ENCODE measurements around the gene SYNPR. TPM values are rescaled to one million over a fixed set of nuclear protein-coding genes. Genes with fewer than 3 reads are reported as not detected.

Gene SYNPR
- total RNA-seq, 4 donors from 2014 or later: not detected

- Histone ChIP-seq H3K9me3 (no peaks in the 10 kb centered on the region), H3K27me3 (peaks cover 3% of the 10 kb centered on the region), H3K4me3 (no peak overlapping the region), H3K4me1 (no peaks in the 10 kb centered on the region), H3K27ac (no peak overlapping the region), H3K36me3 (no peaks in the 10 kb centered on the region)
- DNase-seq (ENCODE audit: low spot score in 2 of 2): no peak
- 89% methylated on average over 2 of the region's 2 CpGs for WGBS
- TF ChIP-seq EP300 (IDR thresholded peaks at IDR 0.05) (no peak), POLR2AphosphoS5 (IDR thresholded peaks at IDR 0.05) (no peak), CTCF (IDR thresholded peaks at IDR 0.05) (no peak), POLR2A (IDR thresholded peaks at IDR 0.05) (no peak)
Observed at GRCh38 chr3:63325386-63325785, 47.3 kb downstream of the SYNPR start.

- H3K9me3 ChIP-seq: no peaks in the 10 kb centered on the region
- no peak for DNase-seq (ENCODE audit: low spot score in 2 of 2)
- H3K4me3 ChIP-seq: no peak overlapping the region
- TF ChIP-seq POLR2AphosphoS5 (IDR thresholded peaks at IDR 0.05): no peak
- no peak for TF ChIP-seq CTCF (IDR thresholded peaks at IDR 0.05)
- no peak for TF ChIP-seq EP300 (IDR thresholded peaks at IDR 0.05)
- no peak for TF ChIP-seq POLR2A (IDR thresholded peaks at IDR 0.05)
- H3K27me3 ChIP-seq: peaks cover 3% of the 10 kb centered on the region
- no peaks in the 10 kb centered on the region for H3K4me1 ChIP-seq
- H3K36me3 ChIP-seq: no peaks in the 10 kb centered on the region
- H3K27ac ChIP-seq: no peak overlapping the region
Observed at GRCh38 chr3:63328365-63328764, 50.3 kb downstream of the SYNPR start.

- Histone ChIP-seq H3K4me1 (no peaks in the 10 kb centered on the region), H3K27ac (no peak overlapping the region), H3K9me3 (no peaks in the 10 kb centered on the region), H3K36me3 (no peaks in the 10 kb centered on the region), H3K27me3 (peaks cover 3% of the 10 kb centered on the region), H3K4me3 (no peak overlapping the region)
- TF ChIP-seq CTCF (IDR thresholded peaks at IDR 0.05) (no peak), POLR2A (IDR thresholded peaks at IDR 0.05) (no peak), POLR2AphosphoS5 (IDR thresholded peaks at IDR 0.05) (no peak), EP300 (IDR thresholded peaks at IDR 0.05) (no peak)
- WGBS: 83% methylated on average over 3 of the region's 3 CpGs
- DNase-seq (ENCODE audit: low spot score in 2 of 2): no peak
Observed at GRCh38 chr3:63331520-63331919, 53.4 kb downstream of the SYNPR start.

- TF ChIP-seq EP300 (IDR thresholded peaks at IDR 0.05) (no peak), CTCF (IDR thresholded peaks at IDR 0.05) (peak in 1 of 2 donors; percentile 5), POLR2A (IDR thresholded peaks at IDR 0.05) (no peak)
- H3K4me3 ChIP-seq: no peak overlapping the region
- H3K4me1 ChIP-seq: no peaks in the 10 kb centered on the region
- no peak for DNase-seq (ENCODE audit: low spot score in 2 of 2)
- no peak overlapping the region for H3K27ac ChIP-seq
- H3K36me3 ChIP-seq: no peaks in the 10 kb centered on the region
- no peaks in the 10 kb centered on the region for H3K9me3 ChIP-seq
- H3K27me3 ChIP-seq: peaks cover 3% of the 10 kb centered on the region
- WGBS: 75% methylated on average over 1 of the region's 1 CpG
Observed at GRCh38 chr3:63333815-63334214, 55.7 kb downstream of the SYNPR start.

- Histone ChIP-seq H3K4me1 (peaks cover under 1% of the 10 kb centered on the region), H3K27me3 (no peaks in the 10 kb centered on the region), H3K27ac (no peak overlapping the region), H3K36me3 (no peaks in the 10 kb centered on the region), H3K9me3 (no peaks in the 10 kb centered on the region), H3K4me3 (no peak overlapping the region)
- 57% methylated on average over 2 of the region's 2 CpGs for WGBS
- no peak for TF ChIP-seq EP300 (IDR thresholded peaks at IDR 0.05)
- no peak for TF ChIP-seq CTCF (IDR thresholded peaks at IDR 0.05)
- TF ChIP-seq POLR2A (IDR thresholded peaks at IDR 0.05): no peak
- TF ChIP-seq POLR2AphosphoS5 (IDR thresholded peaks at IDR 0.05): no peak
- DNase-seq (ENCODE audit: low spot score in 2 of 2): no peak
Observed at GRCh38 chr3:63338351-63338750, 60.2 kb downstream of the SYNPR start.

Measured in suprapubic skin (tissue), 4 donors.